Smooth muscle cell of bladder (primary cell): Measurements from ENCODE around the gene ACAD11. TPM values are rescaled to one million over a fixed set of nuclear protein-coding genes. Genes with fewer than 3 reads are reported as not detected.

Experiments
- total RNA-seq: library from RNA; depleted of rRNA; stranded (reverse); fragments of >200 nt; gene quantifications from 2 replicates; pipeline ENCODE4 v1.2.3, GENCODE V29; 2014

The ACAD11 gene
- total RNA-seq = 36.4 and 43.7 TPM in 2 replicates

GRCh38 chr3:132659365-132660051, at the start of gene ACAD11:
Gene ACAD11 (minus strand): TSS chr3:132659809. CDS start chr3:132659751, 58 bp downstream.

GRCh38 chr3:132660052-132660810, 622 bp upstream of the ACAD11 start, which contains the start of gene UBA5:
Gene UBA5 (plus strand): TSS chr3:132660329. CDS start chr3:132660538, 209 bp downstream.

GRCh38 chr3:132596816-132597433, 62.7 kb downstream of the ACAD11 start, which contains the start of gene ACKR4:
Gene ACKR4 (plus strand): TSS chr3:132597270. CDS start chr3:132600398, 3,128 bp downstream.

Other genes starting within 250 kb of the ACAD11 start
- 54.3 and 68.1 TPM in 2 replicates for gene DNAJC13, start 242.3 kb downstream of the ACAD11 start, total RNA-seq
- 1.4 and 2.0 TPM in 2 replicates for gene ACKR4, start 62.5 kb downstream of the ACAD11 start, total RNA-seq
- 41.0 and 44.5 TPM in 2 replicates for gene UBA5, start 520 bp upstream of the ACAD11 start, total RNA-seq
- 16.8 and 23.6 TPM in 2 replicates for gene NPHP3, start 62.6 kb upstream of the ACAD11 start, total RNA-seq